ENCODE measurements around the gene SCAF4.
"Not testable (repeated sequence)": the region's sequence is repeated elsewhere in the genome, so short reads cannot be mapped to it uniquely, and the experiment has no call there.

SCAF4 gene

DNA sequence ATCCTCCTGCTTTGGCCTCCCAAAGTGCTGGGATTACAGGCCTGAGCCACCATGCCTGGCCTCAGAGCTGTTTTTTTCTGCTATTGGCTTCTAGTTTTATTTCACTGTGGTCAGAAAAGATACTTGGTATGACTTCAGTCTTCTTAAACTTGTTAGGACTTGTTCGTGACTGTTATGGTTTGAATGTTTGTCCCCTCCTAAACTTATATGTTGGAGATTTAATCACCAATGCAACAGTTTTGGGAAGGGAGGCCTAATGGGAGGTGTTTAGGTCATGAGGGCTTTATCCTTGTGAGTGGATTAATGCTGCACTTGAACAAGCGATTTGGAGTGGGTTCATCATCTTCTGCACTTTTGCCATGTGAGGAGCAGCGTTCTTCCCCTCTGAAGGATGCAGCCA is 96.9 kb downstream of the SCAF4 start:
- no peak for DNase-seq (ENCODE audit: low read depth)
- no peaks in the 10 kb centered on the region for H3K4me1 ChIP-seq (ENCODE audit: control insufficient read depth, insufficient read depth, low read length)
- no peaks in the 10 kb centered on the region for H3K36me3 ChIP-seq (ENCODE audit: control insufficient read depth, insufficient read depth, low read length, severe bottlenecking)
- no peak overlapping the region for H3K4me3 ChIP-seq (ENCODE audit: low read length)
- H3K27me3 ChIP-seq (replicated peaks; ENCODE audit: control insufficient read depth, insufficient read depth, low read length), result no peaks in the 10 kb centered on the region
- no peak overlapping the region for H3K9ac ChIP-seq (ENCODE audit: low read length)
- peaks cover 4% of the 10 kb centered on the region for H3K9me3 ChIP-seq (ENCODE audit: control insufficient read depth, low read length)

DNA sequence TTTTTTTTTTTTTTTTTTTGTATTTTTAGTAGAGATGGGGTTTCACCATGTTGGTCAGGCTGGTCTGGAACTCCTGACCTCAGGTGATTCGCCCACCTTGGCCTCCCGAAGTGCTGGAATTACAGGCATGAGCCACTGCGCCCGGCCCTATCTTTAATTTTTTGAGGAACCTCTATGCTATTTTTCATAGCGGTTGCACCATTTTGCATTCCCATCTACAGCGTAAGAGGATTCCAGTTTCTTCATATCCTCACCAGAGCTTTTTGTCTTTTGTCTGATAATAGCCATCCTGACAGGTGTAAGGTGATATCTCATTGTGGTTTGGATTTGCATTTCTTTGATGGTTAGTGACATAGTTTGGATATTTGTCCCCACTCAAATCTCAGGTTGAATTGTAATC is 100.0 kb downstream of the SCAF4 start:
- H3K4me1 ChIP-seq (ENCODE audit: control insufficient read depth, insufficient read depth, low read length); H3K36me3 ChIP-seq (ENCODE audit: control insufficient read depth, insufficient read depth, low read length, severe bottlenecking); DNase-seq (ENCODE audit: low read depth); H3K4me3 ChIP-seq (ENCODE audit: low read length); H3K9ac ChIP-seq (ENCODE audit: low read length); H3K9me3 ChIP-seq (ENCODE audit: control insufficient read depth, low read length); H3K27me3 ChIP-seq (replicated peaks; ENCODE audit: control insufficient read depth, insufficient read depth, low read length): not testable (repeated sequence)

DNA sequence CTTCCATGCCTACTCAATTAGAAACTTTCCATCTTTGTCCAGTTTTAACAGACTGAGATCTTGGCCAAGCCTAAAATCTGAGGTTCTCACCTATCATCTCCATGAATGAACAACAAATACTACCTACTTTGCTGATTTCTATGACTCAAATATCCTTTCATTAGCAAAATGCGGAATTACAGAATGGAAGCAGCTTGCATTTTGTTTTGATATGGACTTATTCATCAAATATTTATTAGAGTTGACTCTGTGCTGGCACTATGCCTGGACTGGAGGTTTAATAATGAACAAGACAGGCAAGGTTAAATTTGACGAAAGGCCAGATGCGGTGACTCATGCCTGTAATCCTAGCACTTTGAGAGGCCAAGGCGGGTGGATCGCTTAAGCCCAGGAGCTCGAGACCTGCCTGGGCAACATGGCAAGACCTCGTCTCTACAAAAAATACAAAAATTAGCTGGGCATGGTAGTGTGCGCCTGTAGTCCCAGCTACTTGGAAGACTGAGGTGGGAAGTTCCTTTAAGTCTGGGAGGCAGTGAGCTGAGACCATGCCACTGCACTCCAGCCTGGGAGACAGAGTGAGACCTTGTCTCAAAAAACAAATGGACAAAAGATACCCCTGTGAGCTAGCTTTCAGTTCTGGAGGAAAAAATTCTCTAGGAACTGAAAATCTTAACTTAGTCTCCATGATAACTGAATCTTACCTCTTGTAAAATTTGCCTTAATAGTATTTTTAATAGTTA is 101.8 kb downstream of the SCAF4 start:
- Histone ChIP-seq H3K4me1 (ENCODE audit: control insufficient read depth, insufficient read depth, low read length) (no peaks in the 10 kb centered on the region), H3K27me3 (replicated peaks; ENCODE audit: control insufficient read depth, insufficient read depth, low read length) (no peaks in the 10 kb centered on the region), H3K9ac (ENCODE audit: low read length) (no peak overlapping the region), H3K9me3 (ENCODE audit: control insufficient read depth, low read length) (no peaks in the 10 kb centered on the region), H3K36me3 (ENCODE audit: control insufficient read depth, insufficient read depth, low read length, severe bottlenecking) (no peaks in the 10 kb centered on the region), H3K4me3 (ENCODE audit: low read length) (no peak overlapping the region)
- no peak for DNase-seq (ENCODE audit: low read depth)

DNA sequence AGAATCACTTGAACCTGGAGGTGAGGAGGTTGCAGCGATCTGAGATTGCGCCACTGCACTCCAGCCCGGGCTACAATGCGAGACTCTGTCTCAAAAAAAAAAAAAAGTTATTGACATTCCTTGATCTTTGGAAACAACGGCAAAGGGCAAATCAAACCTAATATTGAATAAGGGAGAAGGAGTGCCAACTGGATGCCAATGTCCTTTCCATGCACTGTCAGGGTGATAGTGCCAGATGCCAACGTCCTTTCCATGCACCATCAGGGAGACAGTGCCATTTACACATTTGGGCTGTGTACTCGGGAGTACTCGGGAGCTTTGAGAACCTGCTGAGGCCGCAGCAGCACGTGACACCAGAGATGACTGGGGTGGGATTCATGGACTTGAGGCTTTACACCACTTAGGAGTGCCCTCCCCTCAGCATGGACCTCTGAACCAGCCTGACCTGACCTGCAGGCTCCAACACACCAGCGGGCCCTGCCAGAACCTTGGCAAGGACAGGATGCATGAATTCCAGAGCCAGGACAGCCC is 106.9 kb downstream of the SCAF4 start:
- no peak overlapping the region for H3K9ac ChIP-seq (ENCODE audit: low read length)
- no peak overlapping the region for H3K4me3 ChIP-seq (ENCODE audit: low read length)
- H3K36me3 ChIP-seq (ENCODE audit: control insufficient read depth, insufficient read depth, low read length, severe bottlenecking), result no peaks in the 10 kb centered on the region
- no peaks in the 10 kb centered on the region for H3K9me3 ChIP-seq (ENCODE audit: control insufficient read depth, low read length)
- no peaks in the 10 kb centered on the region for H3K27me3 ChIP-seq (replicated peaks; ENCODE audit: control insufficient read depth, insufficient read depth, low read length)
- no peaks in the 10 kb centered on the region for H3K4me1 ChIP-seq (ENCODE audit: control insufficient read depth, insufficient read depth, low read length)
- no peak for DNase-seq (ENCODE audit: low read depth)

DNA sequence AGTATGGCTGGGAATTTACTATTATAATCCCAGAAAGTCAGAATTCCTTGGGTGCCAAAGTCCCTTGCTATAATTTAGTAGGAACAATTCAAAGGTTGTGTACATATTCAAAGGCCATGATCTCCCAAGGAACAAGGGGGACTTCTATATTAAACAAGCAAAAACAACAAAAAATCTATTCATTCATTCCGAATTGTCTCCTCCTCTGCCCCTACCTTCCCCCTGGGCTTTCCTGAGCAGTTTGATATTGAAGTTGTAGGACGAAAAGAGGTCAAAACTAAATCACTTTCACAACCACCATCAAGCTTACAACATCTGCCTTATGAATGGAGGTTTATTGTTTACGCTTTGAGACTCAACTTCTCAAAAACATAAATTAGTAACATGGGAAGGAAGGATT is 107.7 kb downstream of the SCAF4 start:
- H3K36me3 ChIP-seq (ENCODE audit: control insufficient read depth, insufficient read depth, low read length, severe bottlenecking), result no peaks in the 10 kb centered on the region
- H3K9ac ChIP-seq (ENCODE audit: low read length), result no peak overlapping the region
- no peaks in the 10 kb centered on the region for H3K4me1 ChIP-seq (ENCODE audit: control insufficient read depth, insufficient read depth, low read length)
- no peak for DNase-seq (ENCODE audit: low read depth)
- H3K9me3 ChIP-seq (ENCODE audit: control insufficient read depth, low read length), result peaks cover under 1% of the 10 kb centered on the region
- no peaks in the 10 kb centered on the region for H3K27me3 ChIP-seq (replicated peaks; ENCODE audit: control insufficient read depth, insufficient read depth, low read length)
- no peak overlapping the region for H3K4me3 ChIP-seq (ENCODE audit: low read length)

DNA sequence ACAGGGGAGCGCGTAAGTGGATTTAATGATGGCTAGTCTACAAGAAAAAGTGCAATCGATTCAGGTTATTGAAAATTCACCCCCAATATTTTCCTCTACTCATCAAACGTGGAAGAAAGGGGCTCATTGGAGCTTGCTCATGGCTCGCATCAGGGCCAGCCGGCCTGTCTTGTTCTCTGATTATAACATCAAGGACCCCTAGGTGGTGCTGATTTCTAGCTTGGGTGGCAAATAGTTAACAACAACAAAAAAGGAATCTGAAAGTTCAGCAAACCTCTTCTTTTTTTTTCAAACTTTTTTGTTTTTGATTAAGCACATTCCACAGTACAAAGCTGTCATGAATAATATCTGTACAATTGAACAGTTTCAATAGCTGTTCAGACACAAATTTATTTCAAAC is 108.3 kb downstream of the SCAF4 start:
- Histone ChIP-seq H3K4me1 (ENCODE audit: control insufficient read depth, insufficient read depth, low read length) (no peaks in the 10 kb centered on the region), H3K27me3 (replicated peaks; ENCODE audit: control insufficient read depth, insufficient read depth, low read length) (no peaks in the 10 kb centered on the region), H3K9ac (ENCODE audit: low read length) (no peak overlapping the region), H3K9me3 (ENCODE audit: control insufficient read depth, low read length) (peaks cover 3% of the 10 kb centered on the region), H3K4me3 (ENCODE audit: low read length) (no peak overlapping the region), H3K36me3 (ENCODE audit: control insufficient read depth, insufficient read depth, low read length, severe bottlenecking) (no peaks in the 10 kb centered on the region)
- DNase-seq (ENCODE audit: low read depth), result no peak

DNA sequence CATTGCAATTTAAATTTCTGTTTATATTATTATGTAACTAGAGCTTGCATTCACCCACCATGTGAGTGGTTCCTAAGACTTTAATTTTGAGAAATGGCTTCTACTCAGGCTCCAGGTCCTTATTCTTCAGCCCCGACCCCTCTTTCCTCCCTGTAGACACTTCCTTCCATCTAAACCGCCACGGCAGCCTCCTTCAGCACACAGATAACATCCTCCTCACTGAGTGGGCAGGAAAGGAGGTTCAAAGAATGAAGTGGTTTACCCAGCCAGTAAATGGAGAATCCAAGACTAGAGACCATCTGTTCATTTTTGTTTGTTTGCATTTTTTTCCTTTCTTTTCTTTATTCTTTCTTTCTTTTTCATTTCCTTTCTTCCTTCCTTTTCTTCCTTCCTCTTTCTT is 109.5 kb downstream of the SCAF4 start:
- DNase-seq (ENCODE audit: low read depth), result no peak
- H3K4me1 ChIP-seq (ENCODE audit: control insufficient read depth, insufficient read depth, low read length), result no peaks in the 10 kb centered on the region
- no peaks in the 10 kb centered on the region for H3K27me3 ChIP-seq (replicated peaks; ENCODE audit: control insufficient read depth, insufficient read depth, low read length)
- no peak overlapping the region for H3K9ac ChIP-seq (ENCODE audit: low read length)
- no peak overlapping the region for H3K4me3 ChIP-seq (ENCODE audit: low read length)
- H3K9me3 ChIP-seq (ENCODE audit: control insufficient read depth, low read length), result peaks cover 3% of the 10 kb centered on the region
- no peaks in the 10 kb centered on the region for H3K36me3 ChIP-seq (ENCODE audit: control insufficient read depth, insufficient read depth, low read length, severe bottlenecking)
